GM23338 (cell line): ENCODE measurements around the gene F7. TPM values are rescaled to one million over a fixed set of nuclear protein-coding genes. Genes with fewer than 3 reads are reported as not detected.

Source experiments
- ATAC-seq: fragments of 200-7000 bp; cut with Tn5 transposase; 3 replicates; pipeline ENCODE4 v1.9.1; 2020
- DNase-seq: peaks from one replicate; pipeline ENCODE4 v3.0.0-alpha.2; 2015; ENCODE audit warnings: low spot score
- H2AFZ ChIP-seq: fragments of 200-600 bp; sonication (generic); 2 replicates; pipeline ENCODE4 v1.8.0; 2016; ENCODE audit warnings: antibody characterized with exemption, mild to moderate bottlenecking, moderate library complexity
- H3F3A ChIP-seq: fragments of 200-600 bp; sonication (generic); replicated peaks from 2 replicates; pipeline ENCODE4 v1.8.0; 2017; ENCODE audit warnings: antibody characterized with exemption, mixed run types, low read depth
- H3K27ac ChIP-seq: fragments of 200-600 bp; sonication (generic); 2 replicates; pipeline ENCODE4 v1.6.1; 2016; ENCODE audit warnings: low read depth
- H3K27me3 ChIP-seq: fragments of 200-600 bp; sonication (generic); 2 replicates; pipeline ENCODE4 v1.8.0; 2016; ENCODE audit warnings: mild to moderate bottlenecking, mixed run types, moderate library complexity; ENCODE audit not compliant: insufficient read depth
- H3K36me3 ChIP-seq: fragments of 200-600 bp; sonication (generic); 2 replicates; pipeline ENCODE4 v1.8.0; 2016; ENCODE audit warnings: mild to moderate bottlenecking; ENCODE audit not compliant: insufficient read depth
- H3K4me1 ChIP-seq: fragments of 200-600 bp; sonication (generic); 2 replicates; pipeline ENCODE4 v1.8.0; 2016; ENCODE audit warnings: mild to moderate bottlenecking, moderate library complexity; ENCODE audit not compliant: insufficient read depth
- H3K4me2 ChIP-seq: fragments of 200-600 bp; sonication (generic); 2 replicates; pipeline ENCODE4 v1.7.1; 2017; ENCODE audit warnings: mixed run types
- H3K4me3 ChIP-seq: fragments of 200-600 bp; sonication (generic); 2 replicates; pipeline ENCODE4 v1.6.1; 2016; ENCODE audit warnings: mixed run types
- H3K79me2 ChIP-seq: fragments of 200-600 bp; sonication (generic); replicated peaks from 2 replicates; pipeline ENCODE4 v1.8.0; 2017; ENCODE audit warnings: mild to moderate bottlenecking; ENCODE audit not compliant: insufficient read depth
- H3K9me2 ChIP-seq: fragments of 200-600 bp; sonication (generic); 2 replicates; pipeline ENCODE4 v1.8.0; 2017; ENCODE audit not compliant: insufficient read depth
- H4K20me1 ChIP-seq: fragments of 200-600 bp; sonication (generic); replicated peaks from 2 replicates; pipeline ENCODE4 v1.8.0; 2017; ENCODE audit warnings: mild to moderate bottlenecking; ENCODE audit not compliant: insufficient read depth
- H3K27ac Mint-ChIP-seq: 2 replicates; pipeline ENCODE4 v1.8.0; 2020; ENCODE audit warnings: inconsistent platforms, mild to moderate bottlenecking, moderate library complexity, mixed read lengths
- H3K27me3 Mint-ChIP-seq: 3 replicates; pipeline ENCODE4 v1.8.0; 2022; ENCODE audit warnings: low read depth, mild to moderate bottlenecking, moderate library complexity, mixed read lengths, inconsistent platforms; ENCODE audit not compliant: insufficient read depth, poor library complexity
- H3K36me3 Mint-ChIP-seq: 3 replicates; pipeline ENCODE4 v1.8.0; 2021; ENCODE audit warnings: low read depth, mild to moderate bottlenecking, inconsistent platforms, moderate library complexity, mixed read lengths
- H3K4me1 Mint-ChIP-seq: 3 replicates; pipeline ENCODE4 v1.8.0; 2020; ENCODE audit warnings: mild to moderate bottlenecking, inconsistent platforms, mixed read lengths
- H3K4me3 Mint-ChIP-seq: 3 replicates; pipeline ENCODE4 v1.8.0; 2021; ENCODE audit warnings: moderate library complexity, mild to moderate bottlenecking, inconsistent platforms, mixed read lengths
- H3K9me3 Mint-ChIP-seq: 3 replicates; pipeline ENCODE4 v1.8.0; 2020; ENCODE audit warnings: moderate library complexity, mild to moderate bottlenecking, inconsistent platforms, mixed read lengths
- CREB1 ChIP-seq: fragments of 250-450 bp; sonication (Bioruptor Pico); IDR thresholded peaks from 2 replicates; pipeline ENCODE4 v1.5.0; 2020; ENCODE audit warnings: low read depth, mild to moderate bottlenecking, moderate library complexity
- EZH2 ChIP-seq: fragments of 200-600 bp; sonication (generic); IDR thresholded peaks from one replicate; pipeline ENCODE4 v1.8.0; 2017; ENCODE audit warnings: antibody characterized with exemption, mild to moderate bottlenecking, low read depth; ENCODE audit not compliant: unreplicated experiment
- EZH2phosphoT487 ChIP-seq: fragments of 200-600 bp; sonication (generic); IDR thresholded peaks from one replicate; pipeline ENCODE4 v1.8.1; 2018; ENCODE audit warnings: antibody characterized with exemption; ENCODE audit not compliant: unreplicated experiment
- JUNB ChIP-seq: IDR thresholded peaks from one replicate; pipeline ENCODE4 v1.6.1; 2016; ENCODE audit warnings: antibody characterized with exemption; ENCODE audit not compliant: unreplicated experiment
- NANOG ChIP-seq: IDR thresholded peaks from 2 replicates; pipeline ENCODE4 v1.6.1; 2016; ENCODE audit warnings: antibody characterized with exemption, borderline replicate concordance
- POLR2AphosphoS5 ChIP-seq: IDR thresholded peaks from 2 replicates; pipeline ENCODE4 v1.6.1; 2016; ENCODE audit warnings: antibody characterized with exemption, low read depth
- STAT1 ChIP-seq: IDR thresholded peaks from one replicate; pipeline ENCODE4 v1.6.1; 2016; ENCODE audit warnings: antibody characterized with exemption; ENCODE audit not compliant: unreplicated experiment
- ZNF114 ChIP-seq: fragments of 250-450 bp; sonication (Bioruptor Pico); IDR thresholded peaks from 2 replicates; pipeline ENCODE4 v1.5.0; 2020; ENCODE audit warnings: mild to moderate bottlenecking, moderate library complexity
- ZNF331 ChIP-seq: fragments of 250-450 bp; sonication (Bioruptor Pico); IDR thresholded peaks from 2 replicates; pipeline ENCODE4 v1.5.0; 2020; ENCODE audit warnings: low read depth, mild to moderate bottlenecking, moderate library complexity
- ZNF462 ChIP-seq: fragments of 250-450 bp; sonication (Bioruptor Pico); IDR thresholded peaks from 2 replicates; pipeline ENCODE4 v1.5.0; 2020; ENCODE audit warnings: mild to moderate bottlenecking, moderate library complexity
- polyA plus RNA-seq: library from polyadenylated mRNA; unstranded; fragments of >200 nt; fragmentation: Nextera tagmentation; extraction: Ambion mirVana; gene quantifications from 2 replicates; pipeline ENCODE4 v1.2.1, GENCODE V29; 2016
- total RNA-seq: library from RNA; depleted of rRNA; stranded (reverse); fragments of >200 nt; shearing (Covaris generic); gene quantifications from 2 replicates; pipeline ENCODE4 v1.2.3, GENCODE V29; 2014
- TF ChIP-seq, protein P1 (sequence below): IDR thresholded peaks from 2 replicates; pipeline ENCODE4 v1.6.1; 2016; ENCODE audit warnings: antibody characterized with exemption
- TF ChIP-seq, protein P2 (sequence below), 2 experiments: fragments of 200-600 bp in 1 of 2; sonication (generic) in 1 of 2; conservative IDR thresholded peaks; 2 replicates each; pipeline versions ENCODE4 v1.5.1 to v1.6.1; 2016 to 2017; ENCODE audit warnings: antibody characterized with exemption in 2 of 2, low read depth in 2 of 2, mild to moderate bottlenecking in 2 of 2, moderate library complexity in 1 of 2

The F7 gene
- total and polyA plus RNA-seq, 2 experiments from 2014 or later: 0.16 to 0.24 TPM

DNA sequence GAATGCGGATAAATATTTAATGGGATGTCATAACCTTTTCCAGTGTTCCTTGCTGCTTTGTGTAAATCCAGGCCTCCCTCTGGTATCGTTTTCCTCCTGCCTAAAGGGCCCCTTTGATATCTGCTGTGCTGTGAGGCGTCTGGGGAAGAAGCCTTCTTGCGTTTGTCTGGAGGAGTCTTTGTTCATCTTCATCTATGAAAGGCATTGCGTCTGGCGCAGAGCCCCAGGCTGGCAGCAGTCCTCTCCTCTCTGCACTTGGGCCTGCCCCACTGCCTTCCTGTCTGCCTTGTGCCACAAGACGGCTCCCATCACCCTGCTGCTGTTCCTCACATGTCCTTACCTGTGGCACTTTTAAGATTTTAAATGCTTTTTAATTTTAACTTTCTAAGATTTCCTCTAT is 62.6 kb downstream of the F7 start (continued):
- TF ChIP-seq, protein P1, sequence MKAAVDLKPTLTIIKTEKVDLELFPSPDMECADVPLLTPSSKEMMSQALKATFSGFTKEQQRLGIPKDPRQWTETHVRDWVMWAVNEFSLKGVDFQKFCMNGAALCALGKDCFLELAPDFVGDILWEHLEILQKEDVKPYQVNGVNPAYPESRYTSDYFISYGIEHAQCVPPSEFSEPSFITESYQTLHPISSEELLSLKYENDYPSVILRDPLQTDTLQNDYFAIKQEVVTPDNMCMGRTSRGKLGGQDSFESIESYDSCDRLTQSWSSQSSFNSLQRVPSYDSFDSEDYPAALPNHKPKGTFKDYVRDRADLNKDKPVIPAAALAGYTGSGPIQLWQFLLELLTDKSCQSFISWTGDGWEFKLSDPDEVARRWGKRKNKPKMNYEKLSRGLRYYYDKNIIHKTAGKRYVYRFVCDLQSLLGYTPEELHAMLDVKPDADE: no peak

DNA sequence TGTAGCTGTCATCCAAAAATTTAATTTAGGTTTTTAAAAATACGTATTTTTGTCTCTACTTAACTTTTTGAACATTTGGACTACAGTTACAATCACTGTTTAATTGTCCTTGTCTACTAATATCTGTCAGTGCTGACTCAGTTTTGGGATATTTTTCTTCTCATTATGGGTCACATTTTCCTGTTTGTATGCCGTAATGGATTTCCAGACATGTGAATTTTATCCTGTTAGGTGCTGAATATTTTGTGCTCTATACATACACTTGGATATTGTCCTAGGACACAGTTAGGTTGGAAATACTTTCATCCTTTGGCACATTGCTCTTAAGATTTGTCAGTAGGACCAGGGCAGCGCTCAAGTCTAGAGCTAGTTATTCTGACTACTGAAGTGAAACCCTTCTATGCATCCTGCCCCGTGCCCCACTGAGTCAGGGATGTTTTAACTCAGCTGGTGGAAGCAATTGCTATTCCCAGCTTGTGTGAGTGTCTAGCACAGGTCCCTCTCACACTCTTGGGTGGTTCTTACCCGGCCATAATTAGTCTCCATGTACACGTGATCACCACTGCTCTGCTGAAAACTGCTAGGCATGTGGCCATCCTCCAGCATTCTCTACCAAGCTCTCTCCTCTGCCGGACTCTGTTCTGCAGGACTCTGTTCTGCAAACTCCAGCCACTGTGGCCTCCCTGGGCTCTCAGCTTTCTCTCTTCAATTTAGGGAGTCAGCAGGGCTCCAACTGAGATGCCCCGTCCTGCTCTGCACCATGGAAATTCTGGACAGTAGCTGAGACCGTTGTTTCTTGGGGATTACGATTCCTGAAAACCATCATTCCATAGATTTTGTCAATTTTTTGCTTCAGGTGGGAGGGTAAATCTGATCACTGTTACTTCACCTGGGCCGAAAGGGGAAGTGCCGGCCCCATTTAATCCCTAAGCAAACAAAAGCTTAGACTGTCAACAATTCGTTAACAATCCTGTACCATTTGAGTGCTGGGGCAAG is 64.0 kb downstream of the F7 start:
- Histone ChIP-seq H3K79me2 (no peaks in the 10 kb centered on the region), H2AFZ (no peak overlapping the region), H3K4me1 (no peaks in the 10 kb centered on the region), H3K27me3 (no peaks in the 10 kb centered on the region), H3K4me3 (no peak overlapping the region), H4K20me1 (no peaks in the 10 kb centered on the region; the same call in 1 of the 2 replicates), H3K4me2 (no peak overlapping the region), H3K36me3 (no peaks in the 10 kb centered on the region), H3K9me2 (no peaks in the 10 kb centered on the region), H3F3A (no peaks in the 10 kb centered on the region), H3K27ac (no peak overlapping the region)
- peaks cover 3% of the 10 kb centered on the region for H3K27me3 Mint-ChIP-seq
- peaks cover 28% of the 10 kb centered on the region for H3K36me3 Mint-ChIP-seq
- H3K4me3 Mint-ChIP-seq: no peak overlapping the region; the same call in 2 of the 3 replicates
- ATAC-seq: no peak
- H3K27ac Mint-ChIP-seq: no peak overlapping the region
- H3K4me1 Mint-ChIP-seq: peaks cover 2% of the 10 kb centered on the region; the same call in 2 of the 3 replicates
- H3K9me3 Mint-ChIP-seq: no peaks in the 10 kb centered on the region
- no peak for DNase-seq
- TF ChIP-seq ZNF462: no peak
- TF ChIP-seq EZH2phosphoT487: no peak
- no peak for TF ChIP-seq NANOG
- no peak for TF ChIP-seq EZH2
- no peak for TF ChIP-seq ZNF114 (CRISPR knock-in tag)
- no peak for TF ChIP-seq JUNB
- TF ChIP-seq POLR2AphosphoS5: no peak
- TF ChIP-seq, protein P1: no peak
- TF ChIP-seq ZNF331: no peak
- no peak for TF ChIP-seq CREB1 (CRISPR knock-in tag)
- no peak for TF ChIP-seq STAT1
- TF ChIP-seq, protein P2, sequence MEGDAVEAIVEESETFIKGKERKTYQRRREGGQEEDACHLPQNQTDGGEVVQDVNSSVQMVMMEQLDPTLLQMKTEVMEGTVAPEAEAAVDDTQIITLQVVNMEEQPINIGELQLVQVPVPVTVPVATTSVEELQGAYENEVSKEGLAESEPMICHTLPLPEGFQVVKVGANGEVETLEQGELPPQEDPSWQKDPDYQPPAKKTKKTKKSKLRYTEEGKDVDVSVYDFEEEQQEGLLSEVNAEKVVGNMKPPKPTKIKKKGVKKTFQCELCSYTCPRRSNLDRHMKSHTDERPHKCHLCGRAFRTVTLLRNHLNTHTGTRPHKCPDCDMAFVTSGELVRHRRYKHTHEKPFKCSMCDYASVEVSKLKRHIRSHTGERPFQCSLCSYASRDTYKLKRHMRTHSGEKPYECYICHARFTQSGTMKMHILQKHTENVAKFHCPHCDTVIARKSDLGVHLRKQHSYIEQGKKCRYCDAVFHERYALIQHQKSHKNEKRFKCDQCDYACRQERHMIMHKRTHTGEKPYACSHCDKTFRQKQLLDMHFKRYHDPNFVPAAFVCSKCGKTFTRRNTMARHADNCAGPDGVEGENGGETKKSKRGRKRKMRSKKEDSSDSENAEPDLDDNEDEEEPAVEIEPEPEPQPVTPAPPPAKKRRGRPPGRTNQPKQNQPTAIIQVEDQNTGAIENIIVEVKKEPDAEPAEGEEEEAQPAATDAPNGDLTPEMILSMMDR (conservative IDR thresholded peaks at IDR 0.05; ENCODE audit: low read depth in 2 of 2): no peak
